OCI-LY1 (cell line): ENCODE results near the gene CRYBG1.

Experiments used
- EZH2 ChIP-seq: fragments of 200-600 bp; sonication (generic), shearing (Covaris generic); IDR thresholded peaks from 2 replicates; pipeline ENCODE4 v1.8.0; 2017; ENCODE audit warnings: borderline replicate concordance, mixed run types, mild to moderate bottlenecking, antibody characterized with exemption, low read length, moderate library complexity, mixed read lengths
- TF ChIP-seq, protein P1 (sequence below): fragments of 200-600 bp; sonication (generic), shearing (Covaris generic); IDR thresholded peaks from 2 replicates; pipeline ENCODE4 v1.5.1; 2017; ENCODE audit warnings: mild to moderate bottlenecking, antibody characterized with exemption, low read length, moderate library complexity, mixed read lengths

- TF ChIP-seq, protein P1, sequence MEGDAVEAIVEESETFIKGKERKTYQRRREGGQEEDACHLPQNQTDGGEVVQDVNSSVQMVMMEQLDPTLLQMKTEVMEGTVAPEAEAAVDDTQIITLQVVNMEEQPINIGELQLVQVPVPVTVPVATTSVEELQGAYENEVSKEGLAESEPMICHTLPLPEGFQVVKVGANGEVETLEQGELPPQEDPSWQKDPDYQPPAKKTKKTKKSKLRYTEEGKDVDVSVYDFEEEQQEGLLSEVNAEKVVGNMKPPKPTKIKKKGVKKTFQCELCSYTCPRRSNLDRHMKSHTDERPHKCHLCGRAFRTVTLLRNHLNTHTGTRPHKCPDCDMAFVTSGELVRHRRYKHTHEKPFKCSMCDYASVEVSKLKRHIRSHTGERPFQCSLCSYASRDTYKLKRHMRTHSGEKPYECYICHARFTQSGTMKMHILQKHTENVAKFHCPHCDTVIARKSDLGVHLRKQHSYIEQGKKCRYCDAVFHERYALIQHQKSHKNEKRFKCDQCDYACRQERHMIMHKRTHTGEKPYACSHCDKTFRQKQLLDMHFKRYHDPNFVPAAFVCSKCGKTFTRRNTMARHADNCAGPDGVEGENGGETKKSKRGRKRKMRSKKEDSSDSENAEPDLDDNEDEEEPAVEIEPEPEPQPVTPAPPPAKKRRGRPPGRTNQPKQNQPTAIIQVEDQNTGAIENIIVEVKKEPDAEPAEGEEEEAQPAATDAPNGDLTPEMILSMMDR = no peak
- TF ChIP-seq EZH2 = no peak
Observed at GRCh38 chr6:106538145-106538544, 177.6 kb downstream of the CRYBG1 start.
